Left kidney (tissue), 2 donors: ENCODE results near the gene HSFX2. TPM values are rescaled to one million over a fixed set of nuclear protein-coding genes. Genes with fewer than 3 reads are reported as not detected.
"Not testable (repeated sequence)": the region's sequence is repeated elsewhere in the genome, so short reads cannot be mapped to it uniquely, and the experiment has no call there.

Experiments
- DNase-seq: peaks from one replicate; pipeline ENCODE4 v3.0.0-alpha.2; 2013
- polyA plus RNA-seq: library from polyadenylated mRNA; unstranded; fragments of 120-200 nt; gene quantifications from one replicate; pipeline ENCODE4 v1.2.1, GENCODE V29; 2013; ENCODE audit not compliant: insufficient read length

The HSFX2 gene
- polyA plus RNA-seq, 1 donor: 1.0 TPM

DNA sequence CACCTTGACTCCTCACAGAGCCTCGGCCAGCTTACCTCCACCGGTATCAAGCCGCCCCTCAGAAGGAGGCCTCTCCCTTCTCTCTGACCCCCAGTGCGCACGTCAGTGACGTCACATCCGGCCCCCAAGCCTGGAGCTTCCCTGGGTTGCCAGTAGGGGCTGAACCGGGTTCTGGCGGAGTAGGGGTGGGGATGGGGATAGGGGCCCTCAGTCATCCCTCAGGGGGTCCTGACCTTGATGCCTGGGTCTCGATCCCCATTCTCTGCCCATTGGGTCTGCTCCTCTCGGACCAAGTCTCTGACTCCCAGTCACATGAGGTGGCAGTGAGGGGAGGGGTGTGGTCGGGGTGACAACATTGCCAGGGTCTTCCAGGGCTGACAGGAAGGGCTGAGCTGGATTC, 7.8 kb downstream of the HSFX2 start, which contains the start of gene MAGEA9B:
TSS of gene MAGEA9B (minus strand) at position 101 of the 400 bp plus-strand sequence. CDS start 4,280 bp downstream, outside the sequence.
- DNase-seq: not testable (repeated sequence)

GRCh38 chrX:149585631-149586030, 9.5 kb downstream of the HSFX2 start:
- not testable (repeated sequence) for DNase-seq

DNA sequence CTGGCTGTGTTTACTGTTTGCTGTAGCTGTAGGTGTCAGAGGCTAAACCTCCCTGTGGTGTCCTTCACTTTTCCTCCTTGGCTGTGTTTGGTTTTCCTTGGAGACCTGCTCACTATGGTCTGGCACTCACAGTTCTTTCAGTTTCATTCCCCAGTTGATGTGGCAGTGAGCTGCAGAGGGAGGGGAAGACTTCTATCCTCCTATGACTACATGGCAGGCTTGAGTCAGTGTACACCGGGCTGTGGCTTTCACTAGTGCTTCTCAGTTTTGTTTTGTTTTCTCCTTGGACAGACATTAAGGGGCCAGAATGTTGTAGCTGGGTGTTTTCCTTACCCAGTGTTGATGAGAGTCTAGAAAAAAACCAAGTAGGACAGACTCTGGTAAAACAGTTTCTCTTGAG, 21.7 kb downstream of the HSFX2 start:
- not testable (repeated sequence) for DNase-seq

- DNase-seq: no peak
Observed at GRCh38 chrX:149572743-149573142, 22.4 kb downstream of the HSFX2 start.

DNA sequence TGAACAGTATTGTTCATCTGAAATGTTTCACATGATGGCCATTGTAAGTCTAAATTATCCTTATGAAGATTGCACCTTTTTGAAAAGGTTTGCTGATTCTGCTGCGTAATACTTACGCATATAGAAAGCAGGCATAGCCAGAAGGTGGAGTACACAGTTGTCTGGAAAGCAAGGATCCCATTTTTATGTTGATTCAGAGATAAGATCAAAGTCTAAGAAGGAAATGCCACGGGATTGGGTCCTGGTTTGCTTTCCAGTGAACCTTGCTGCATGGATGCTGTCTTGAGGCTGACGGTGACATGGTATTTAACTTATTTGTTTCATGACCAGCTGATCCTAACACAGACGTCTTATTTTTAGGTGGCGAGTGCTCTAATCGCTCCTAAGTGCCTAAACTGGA, 23.3 kb downstream of the HSFX2 start:
- DNase-seq: no peak

DNA sequence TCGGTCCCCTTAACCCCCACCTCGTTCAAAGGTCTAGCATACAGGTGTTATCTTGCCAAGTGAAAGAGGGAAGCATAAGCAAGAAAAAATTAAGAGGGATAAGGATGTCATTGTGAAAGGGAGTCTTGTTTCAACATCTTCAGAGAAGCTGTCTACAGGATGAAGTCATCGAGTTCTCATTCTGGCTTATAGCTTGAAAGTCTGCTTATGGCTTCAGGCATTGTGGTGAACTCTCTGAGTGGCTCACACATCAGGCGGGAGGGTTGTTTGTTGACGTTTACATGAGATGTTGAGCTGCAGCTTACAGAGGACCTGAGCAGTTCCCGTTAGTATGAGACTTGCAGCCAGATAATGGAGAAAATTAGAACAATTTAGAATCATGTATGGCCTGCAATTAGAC, 24.4 kb downstream of the HSFX2 start:
- DNase-seq: no peak

DNA sequence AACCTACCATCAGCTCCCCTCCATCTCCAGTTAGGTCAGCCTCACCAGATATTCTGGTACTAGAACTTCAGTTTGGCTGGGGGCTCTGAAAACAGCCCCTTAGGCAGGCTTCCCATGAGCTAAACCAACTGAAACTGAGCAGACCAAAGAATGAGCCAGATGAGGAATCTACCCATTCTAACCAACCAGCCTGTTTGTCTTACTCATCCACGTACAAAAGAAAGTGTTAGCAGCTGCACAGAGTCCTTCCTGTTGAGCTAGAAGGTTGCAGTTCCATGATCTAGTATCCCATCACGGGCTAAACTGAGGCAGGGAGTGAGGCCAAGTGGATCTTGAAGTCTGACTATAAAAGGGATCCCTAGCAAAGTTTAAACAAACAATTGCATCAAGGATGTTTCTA, 25.3 kb downstream of the HSFX2 start:
- no peak for DNase-seq

DNA sequence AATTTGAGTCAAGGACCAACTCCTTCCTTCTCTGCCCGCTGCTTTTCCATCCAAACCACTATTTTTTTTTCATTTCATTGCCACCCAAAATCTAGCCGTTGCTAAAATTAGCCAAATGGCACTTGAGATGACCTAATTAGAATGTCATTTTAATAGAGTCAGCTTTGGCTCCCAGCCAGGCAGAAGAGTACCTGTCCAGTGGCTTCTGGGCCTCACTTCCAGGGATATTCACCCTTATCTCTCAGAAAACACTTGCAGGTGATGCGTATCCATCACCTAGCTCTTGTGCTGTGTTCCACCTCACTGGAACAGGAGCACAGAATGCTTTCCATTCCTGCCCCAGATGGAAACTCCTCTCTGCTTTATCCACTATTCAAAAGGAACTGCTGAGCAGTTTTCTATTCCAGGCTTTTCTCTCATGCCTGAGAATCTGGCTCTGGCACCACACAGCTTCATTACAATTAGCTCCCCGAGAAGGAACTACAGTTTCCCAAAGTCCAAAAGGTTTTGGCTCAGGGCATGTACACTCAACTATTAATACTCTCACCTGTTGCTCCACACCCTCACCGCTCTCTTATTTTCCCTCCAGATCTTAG, 26.3 kb downstream of the HSFX2 start:
- DNase-seq: no peak

GRCh38 chrX:149567621-149568417, 27.3 kb downstream of the HSFX2 start:
- DNase-seq: no peak

- DNase-seq: no peak
Observed at GRCh38 chrX:149563359-149563758, 31.8 kb downstream of the HSFX2 start.

GRCh38 chrX:149555251-149555650, 39.9 kb downstream of the HSFX2 start:
- DNase-seq: not testable (repeated sequence)

DNA sequence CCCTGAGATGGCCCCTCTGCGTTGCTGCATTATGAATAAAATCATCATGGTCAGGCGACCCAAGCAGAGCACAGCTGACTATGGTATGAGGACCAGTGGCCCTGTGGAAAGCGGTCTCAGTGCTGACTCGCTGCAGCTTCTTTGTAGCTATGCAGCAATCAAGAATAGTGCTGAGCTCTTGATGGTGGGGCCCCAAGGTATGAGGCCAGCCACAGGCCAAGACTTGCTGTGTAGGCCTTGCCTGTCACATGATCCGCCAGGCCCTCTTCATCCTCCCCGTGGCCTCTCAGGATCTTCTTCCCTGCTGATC, 43.2 kb downstream of the HSFX2 start:
- DNase-seq: not testable (repeated sequence)

DNA sequence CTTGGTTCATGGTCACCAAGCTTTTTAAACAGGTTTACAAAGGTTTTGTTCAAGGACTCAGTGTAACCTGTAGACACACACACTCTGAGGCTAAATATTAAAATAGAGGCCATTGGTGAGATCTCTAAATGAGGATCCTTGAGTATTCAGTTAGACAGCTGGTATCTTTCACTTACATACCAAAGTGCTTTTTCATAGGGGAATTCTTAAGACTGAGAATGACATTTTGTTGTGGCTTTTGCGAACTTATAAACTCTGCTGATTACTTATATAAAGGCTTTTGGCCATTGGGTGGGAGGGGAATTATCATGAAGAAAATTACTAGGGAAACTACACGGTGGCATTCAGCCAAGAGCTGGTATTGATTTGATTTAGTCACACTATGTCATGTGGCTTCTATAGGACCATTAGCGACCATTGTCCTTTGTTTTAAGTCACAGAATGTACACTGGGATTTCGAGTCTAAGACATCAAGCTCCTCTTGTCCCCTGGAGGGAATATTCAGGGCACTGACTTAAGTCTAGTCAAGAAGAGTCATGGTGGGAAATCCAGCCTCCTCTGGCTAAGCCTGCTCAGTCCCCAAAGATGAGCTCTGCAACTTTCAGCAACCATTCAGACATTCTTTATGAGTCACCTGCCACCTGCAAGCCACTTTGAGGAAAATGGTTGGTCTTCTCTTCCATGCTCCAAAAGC, 43.7 kb downstream of the HSFX2 start:
- DNase-seq: not testable (repeated sequence)

- DNase-seq: not testable (repeated sequence)
Observed at GRCh38 chrX:149550454-149550853, 44.7 kb downstream of the HSFX2 start.

DNA sequence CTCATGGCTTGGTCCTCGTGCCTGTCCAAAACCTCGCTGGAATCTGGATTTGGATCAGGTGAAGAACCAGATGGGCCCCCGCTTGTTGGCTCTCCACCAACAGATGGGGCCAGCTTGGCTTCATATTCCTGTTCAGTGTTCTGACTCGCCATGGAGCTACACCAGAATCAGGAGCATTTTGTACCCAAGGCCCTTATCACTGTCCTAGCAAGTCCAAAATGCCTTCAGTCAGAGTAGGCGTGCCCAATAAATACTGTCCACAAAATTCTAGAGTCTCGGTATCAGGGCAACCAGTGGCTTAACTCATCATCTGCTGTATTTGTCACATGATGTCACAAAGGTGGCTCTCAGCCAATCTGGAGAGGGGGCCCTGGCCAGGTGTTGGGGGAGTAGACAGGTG, 45.4 kb downstream of the HSFX2 start, which contains the start of gene HSFX3:
TSS of gene HSFX3 (minus strand) at position 224 of the 400 bp plus-strand sequence. CDS start at position 152, 72 bp downstream.
- not testable (repeated sequence) for DNase-seq

- not testable (repeated sequence) for DNase-seq
Observed at GRCh38 chrX:149547782-149548181, 47.3 kb downstream of the HSFX2 start.

GRCh38 chrX:149546962-149547361, 48.2 kb downstream of the HSFX2 start:
- DNase-seq: not testable (repeated sequence)

DNA sequence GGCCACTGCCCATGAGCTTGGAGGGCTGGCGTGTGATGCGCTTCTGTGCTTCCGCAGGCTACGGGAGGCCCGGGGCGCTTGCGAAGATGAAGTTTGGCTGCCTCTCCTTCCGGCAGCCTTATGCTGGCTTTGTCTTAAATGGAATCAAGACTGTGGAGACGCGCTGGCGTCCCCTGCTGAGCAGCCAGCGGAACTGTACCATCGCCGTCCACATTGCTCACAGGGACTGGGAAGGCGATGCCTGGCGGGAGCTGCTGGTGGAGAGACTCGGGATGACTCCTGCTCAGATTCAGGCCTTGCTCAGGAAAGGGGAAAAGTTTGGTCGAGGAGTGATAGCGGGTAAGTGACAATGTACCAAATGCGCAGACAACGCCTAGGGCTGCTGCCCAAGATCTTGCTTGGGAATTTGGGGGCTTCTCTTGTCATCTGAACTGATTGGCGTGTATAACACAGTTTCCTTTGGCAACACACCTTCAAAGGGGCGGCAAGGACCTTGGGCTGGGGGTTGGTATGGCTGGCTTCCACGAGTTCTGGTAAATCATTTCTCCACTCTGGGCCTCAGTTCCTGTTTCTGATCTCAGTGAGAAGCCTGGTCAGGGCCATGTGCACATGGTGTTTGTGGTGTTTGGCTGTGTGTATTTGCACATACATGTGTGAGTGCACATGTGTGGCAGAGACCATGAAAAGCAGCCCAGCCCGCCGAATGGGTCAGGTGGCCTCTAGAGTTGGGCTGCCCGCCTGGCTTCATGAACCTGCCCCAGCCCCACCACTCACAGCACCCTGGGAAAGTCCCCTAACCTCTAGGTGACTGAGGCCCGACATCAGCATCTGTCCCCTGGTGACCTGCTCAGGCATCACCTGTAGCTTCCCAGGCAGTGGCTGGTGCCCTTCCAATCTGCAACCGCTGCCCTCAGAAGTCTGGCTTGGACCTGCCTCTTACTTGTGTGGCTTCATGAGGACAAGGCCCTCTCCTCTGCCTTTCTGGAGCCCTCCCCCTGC, 49.3 kb downstream of the HSFX2 start:
- not testable (repeated sequence) for DNase-seq
